ENCODE data around the gene LANCL3. TPM values are rescaled to one million over a fixed set of nuclear protein-coding genes. Genes with fewer than 3 reads are reported as not detected.
A peak's percentile ranks its signal among the peaks of the same experiment; 100 is the strongest.
"Not testable (repeated sequence)": the region's sequence is repeated elsewhere in the genome, so short reads cannot be mapped to it uniquely, and the experiment has no call there.

Gene LANCL3
- total and polyA plus RNA-seq, 2 donors, result 0.24 to 0.30 TPM

GRCh38 chrX:37644381-37645305, 73.2 kb downstream of the LANCL3 start:
- Histone ChIP-seq H3K27me3 (ENCODE audit: control insufficient read depth in 2 of 2, insufficient read depth in 1 of 2, low read length in 1 of 2) (no peaks in the 10 kb centered on the region), H3K36me3 (ENCODE audit: control insufficient read depth in 2 of 2, insufficient read depth in 2 of 2, low read length in 1 of 2) (no peaks in the 10 kb centered on the region), H3K9me3 (ENCODE audit: control insufficient read depth in 2 of 2, insufficient read depth in 1 of 2, low read length in 1 of 2) (no peaks in the 10 kb centered on the region), H3K27ac (ENCODE audit: low read depth in 1 of 2, low read length in 1 of 2) (no peak overlapping the region), H3K4me1 (ENCODE audit: control insufficient read depth in 2 of 2, insufficient read depth in 2 of 2, low read length in 2 of 2) (no peaks in the 10 kb centered on the region), H3K4me3 (ENCODE audit: low read length in 2 of 2) (no peak overlapping the region)
- 83% methylated on average over 6 of the region's 6 CpGs for WGBS
- no peak for DNase-seq (ENCODE audit: low read depth in 6 of 9, low spot score in 9 of 9)

GRCh38 chrX:37646254-37646653, 74.8 kb downstream of the LANCL3 start:
- Histone ChIP-seq H3K36me3 (ENCODE audit: control insufficient read depth in 2 of 2, insufficient read depth in 2 of 2, low read length in 1 of 2) (no peaks in the 10 kb centered on the region), H3K4me1 (ENCODE audit: control insufficient read depth in 2 of 2, insufficient read depth in 2 of 2, low read length in 2 of 2) (no peaks in the 10 kb centered on the region), H3K4me3 (ENCODE audit: low read length in 2 of 2) (no peak overlapping the region), H3K27me3 (ENCODE audit: control insufficient read depth in 2 of 2, insufficient read depth in 1 of 2, low read length in 1 of 2) (no peaks in the 10 kb centered on the region), H3K9me3 (ENCODE audit: control insufficient read depth in 2 of 2, insufficient read depth in 1 of 2, low read length in 1 of 2) (no peaks in the 10 kb centered on the region), H3K27ac (ENCODE audit: low read depth in 1 of 2, low read length in 1 of 2) (no peak overlapping the region)
- DNase-seq (ENCODE audit: low read depth in 6 of 9, low spot score in 9 of 9), result no peak

GRCh38 chrX:37650879-37651278, 79.4 kb downstream of the LANCL3 start:
- WGBS, result 98% methylated on average over 2 of the region's 2 CpGs
- H3K4me3 ChIP-seq (ENCODE audit: low read length in 2 of 2); H3K27me3 ChIP-seq (ENCODE audit: control insufficient read depth in 2 of 2, insufficient read depth in 1 of 2, low read length in 1 of 2); H3K4me1 ChIP-seq (ENCODE audit: control insufficient read depth in 2 of 2, insufficient read depth in 2 of 2, low read length in 2 of 2); H3K36me3 ChIP-seq (ENCODE audit: control insufficient read depth in 2 of 2, insufficient read depth in 2 of 2, low read length in 1 of 2); DNase-seq (ENCODE audit: low read depth in 6 of 9, low spot score in 9 of 9); H3K9me3 ChIP-seq (ENCODE audit: control insufficient read depth in 2 of 2, insufficient read depth in 1 of 2, low read length in 1 of 2); H3K27ac ChIP-seq (ENCODE audit: low read depth in 1 of 2, low read length in 1 of 2): not testable (repeated sequence)

GRCh38 chrX:37651921-37652452, 80.5 kb downstream of the LANCL3 start:
- peak in 4 of 9 donors; percentile 1 to 31 (median 6) for DNase-seq (ENCODE audit: low read depth in 6 of 9, low spot score in 9 of 9)
- Histone ChIP-seq H3K9me3 (ENCODE audit: control insufficient read depth in 2 of 2, insufficient read depth in 1 of 2, low read length in 1 of 2) (no peaks in the 10 kb centered on the region), H3K4me1 (ENCODE audit: control insufficient read depth in 2 of 2, insufficient read depth in 2 of 2, low read length in 2 of 2) (no peaks in the 10 kb centered on the region), H3K27me3 (ENCODE audit: control insufficient read depth in 2 of 2, insufficient read depth in 1 of 2, low read length in 1 of 2) (no peaks in the 10 kb centered on the region), H3K27ac (ENCODE audit: low read depth in 1 of 2, low read length in 1 of 2) (no peak overlapping the region), H3K4me3 (ENCODE audit: low read length in 2 of 2) (no peak overlapping the region), H3K36me3 (ENCODE audit: control insufficient read depth in 2 of 2, insufficient read depth in 2 of 2, low read length in 1 of 2) (no peaks in the 10 kb centered on the region)
- WGBS, result 85% methylated on average over 1 of the region's 1 CpG

- H3K9me3 ChIP-seq (ENCODE audit: control insufficient read depth in 2 of 2, insufficient read depth in 1 of 2, low read length in 1 of 2), result no peaks in the 10 kb centered on the region
- no peak for DNase-seq (ENCODE audit: low read depth in 6 of 9, low spot score in 9 of 9)
- 96% methylated on average over 8 of the region's 8 CpGs for WGBS
- no peaks in the 10 kb centered on the region for H3K4me1 ChIP-seq (ENCODE audit: control insufficient read depth in 2 of 2, insufficient read depth in 2 of 2, low read length in 2 of 2)
- no peaks in the 10 kb centered on the region for H3K36me3 ChIP-seq (ENCODE audit: control insufficient read depth in 2 of 2, insufficient read depth in 2 of 2, low read length in 1 of 2)
- no peaks in the 10 kb centered on the region for H3K27me3 ChIP-seq (ENCODE audit: control insufficient read depth in 2 of 2, insufficient read depth in 1 of 2, low read length in 1 of 2)
- no peak overlapping the region for H3K27ac ChIP-seq (ENCODE audit: low read depth in 1 of 2, low read length in 1 of 2)
- H3K4me3 ChIP-seq (ENCODE audit: low read length in 2 of 2), result no peak overlapping the region
Observed at GRCh38 chrX:37652589-37653231, 81.2 kb downstream of the LANCL3 start.

GRCh38 chrX:37653397-37654085, 82.1 kb downstream of the LANCL3 start:
- DNase-seq (ENCODE audit: low read depth in 6 of 9, low spot score in 9 of 9), result no peak
- H3K9me3 ChIP-seq (ENCODE audit: control insufficient read depth in 2 of 2, insufficient read depth in 1 of 2, low read length in 1 of 2), result no peaks in the 10 kb centered on the region
- H3K27me3 ChIP-seq (ENCODE audit: control insufficient read depth in 2 of 2, insufficient read depth in 1 of 2, low read length in 1 of 2), result no peaks in the 10 kb centered on the region
- H3K27ac ChIP-seq (ENCODE audit: low read depth in 1 of 2, low read length in 1 of 2), result no peak overlapping the region
- H3K4me1 ChIP-seq (ENCODE audit: control insufficient read depth in 2 of 2, insufficient read depth in 2 of 2, low read length in 2 of 2), result no peaks in the 10 kb centered on the region
- no peaks in the 10 kb centered on the region for H3K36me3 ChIP-seq (ENCODE audit: control insufficient read depth in 2 of 2, insufficient read depth in 2 of 2, low read length in 1 of 2)
- no peak overlapping the region for H3K4me3 ChIP-seq (ENCODE audit: low read length in 2 of 2)
- WGBS, result 76% methylated on average over 1 of the region's 1 CpG

GRCh38 chrX:37658343-37659030, 87.0 kb downstream of the LANCL3 start:
- Histone ChIP-seq H3K4me1 (ENCODE audit: control insufficient read depth in 2 of 2, insufficient read depth in 2 of 2, low read length in 2 of 2) (no peaks in the 10 kb centered on the region), H3K27ac (ENCODE audit: low read depth in 1 of 2, low read length in 1 of 2) (no peak overlapping the region), H3K4me3 (ENCODE audit: low read length in 2 of 2) (no peak overlapping the region), H3K9me3 (ENCODE audit: control insufficient read depth in 2 of 2, insufficient read depth in 1 of 2, low read length in 1 of 2) (no peaks in the 10 kb centered on the region), H3K36me3 (ENCODE audit: control insufficient read depth in 2 of 2, insufficient read depth in 2 of 2, low read length in 1 of 2) (no peaks in the 10 kb centered on the region), H3K27me3 (ENCODE audit: control insufficient read depth in 2 of 2, insufficient read depth in 1 of 2, low read length in 1 of 2) (no peaks in the 10 kb centered on the region)
- DNase-seq (ENCODE audit: low read depth in 6 of 9, low spot score in 9 of 9), result no peak
- 95% methylated on average over 4 of the region's 4 CpGs for WGBS

GRCh38 chrX:37659047-37659446, 87.6 kb downstream of the LANCL3 start:
- 98% methylated on average over 1 of the region's 1 CpG for WGBS
- no peaks in the 10 kb centered on the region for H3K4me1 ChIP-seq (ENCODE audit: control insufficient read depth in 2 of 2, insufficient read depth in 2 of 2, low read length in 2 of 2)
- DNase-seq (ENCODE audit: low read depth in 6 of 9, low spot score in 9 of 9), result no peak

More at GRCh38 chrX:37659047-37659446, 87.6 kb downstream of the LANCL3 start:
- no peak overlapping the region for H3K4me3 ChIP-seq (ENCODE audit: low read length in 2 of 2)
- H3K9me3 ChIP-seq (ENCODE audit: control insufficient read depth in 2 of 2, insufficient read depth in 1 of 2, low read length in 1 of 2), result no peaks in the 10 kb centered on the region
- H3K36me3 ChIP-seq (ENCODE audit: control insufficient read depth in 2 of 2, insufficient read depth in 2 of 2, low read length in 1 of 2), result no peaks in the 10 kb centered on the region
- H3K27ac ChIP-seq (ENCODE audit: low read depth in 1 of 2, low read length in 1 of 2), result no peak overlapping the region
- H3K27me3 ChIP-seq (ENCODE audit: control insufficient read depth in 2 of 2, insufficient read depth in 1 of 2, low read length in 1 of 2), result no peaks in the 10 kb centered on the region
